Upper lobe of left lung (tissue), 4 donors: ENCODE results near the gene RDH13.

Experiments used
- CTCF ChIP-seq, 6 experiments: fragments of 450-650 bp in 4 of 6; fragments of 200-600 bp in 2 of 6; sonication (generic) in 2 of 6; IDR thresholded peaks; one replicate each; pipeline ENCODE4 v1.5.1; 2016 to 2019; ENCODE audit warnings: antibody characterized with exemption in 6 of 6
- POLR2A ChIP-seq, 4 donors: fragments of 450-650 bp; IDR thresholded peaks; one replicate each; pipeline ENCODE4 v1.5.1; 2016 to 2017; ENCODE audit warnings: antibody characterized with exemption in 4 of 4, mild to moderate bottlenecking in 2 of 4
- POLR2AphosphoS5 ChIP-seq, 2 donors: sonication (generic); formaldehyde crosslinking; IDR thresholded peaks; one replicate each; pipeline ENCODE4 v1.5.1; 2017; ENCODE audit warnings: antibody characterized with exemption in 2 of 2

GRCh38 chr19:55081770-55082019 lies 18.7 kb upstream of the RDH13 start:
- no peak for TF ChIP-seq CTCF (IDR thresholded peaks at IDR 0.05)
- TF ChIP-seq POLR2A (IDR thresholded peaks at IDR 0.05) = no peak
- no peak for TF ChIP-seq POLR2AphosphoS5 (IDR thresholded peaks at IDR 0.05)
